Brain microvascular endothelial cell (primary cell): ENCODE data around the gene CTSC.
"Not testable (repeated sequence)": the region's sequence is repeated elsewhere in the genome, so short reads cannot be mapped to it uniquely, and the experiment has no call there.

Experiments
- DNase-seq: peaks from one replicate; pipeline ENCODE4 v3.0.0-alpha.2; 2020
- H3K27ac ChIP-seq: fragments of 250-450 bp; sonication (Bioruptor Pico); 2 replicates; pipeline ENCODE4 v1.5.1; 2020; ENCODE audit warnings: mild to moderate bottlenecking, moderate library complexity
- H3K27me3 ChIP-seq: fragments of 250-450 bp; sonication (Bioruptor Pico); replicated peaks from 2 replicates; pipeline ENCODE4 v1.5.1; 2020; ENCODE audit warnings: mild to moderate bottlenecking
- H3K36me3 ChIP-seq: fragments of 250-450 bp; sonication (Bioruptor Pico); replicated peaks from 2 replicates; pipeline ENCODE4 v1.5.1; 2020; ENCODE audit warnings: mild to moderate bottlenecking
- H3K4me3 ChIP-seq: 2 replicates; pipeline ENCODE4 v1.5.1; 2011; ENCODE audit warnings: low read depth, mild to moderate bottlenecking, control low read depth, low read length, moderate library complexity
- CTCF ChIP-seq: IDR thresholded peaks from 2 replicates; pipeline ENCODE4 v1.5.1; 2011; ENCODE audit warnings: low read depth, mild to moderate bottlenecking, moderate library complexity, low read length, control low read depth, inconsistent platforms; ENCODE audit errors: missing control alignments
- in situ Hi-C: cut with HindIII; loops from 2 replicates; pipeline ENCODE4 v1.10.0; 2017; ENCODE audit warnings: low sequenced_read_pairs, low pct_ligation_motif_present

Gene CTSC

GRCh38 chr11:88249706-88250105, 87.8 kb downstream of the CTSC start:
- in situ Hi-C loops, result no loop called here
- no peaks in the 10 kb centered on the region for H3K36me3 ChIP-seq
- DNase-seq, result no peak

GRCh38 chr11:88246696-88247095, 90.8 kb downstream of the CTSC start:
- DNase-seq, result peak; percentile 57
- Histone ChIP-seq H3K4me3 (no peak overlapping the region), H3K27ac (no peak overlapping the region), H3K27me3 (no peaks in the 10 kb centered on the region), H3K36me3 (no peaks in the 10 kb centered on the region)
- no peak for TF ChIP-seq CTCF
- in situ Hi-C loops, result no loop called here

More at GRCh38 chr11:88249706-88250105, 87.8 kb downstream of the CTSC start:
- Histone ChIP-seq H3K27ac (no peak overlapping the region), H3K4me3 (no peak overlapping the region), H3K27me3 (no peaks in the 10 kb centered on the region)
- no peak for TF ChIP-seq CTCF

- H3K27ac ChIP-seq, H3K36me3 ChIP-seq, H3K4me3 ChIP-seq, H3K27me3 ChIP-seq, in situ Hi-C loops, DNase-seq: not testable (repeated sequence)
These were observed 92.0 kb downstream of the CTSC start for GRCh38 chr11:88245576-88245975.
